GM21515 (cell line): ENCODE measurements around the gene XNDC1N.

Source experiments
- ATAC-seq: cut with Tn5 transposase; IDR thresholded peaks from one replicate; pipeline ENCODE4 v1.9.1; 2021; ENCODE audit not compliant: unreplicated experiment

Gene XNDC1N

GRCh38 chr11:71927820-71928736 lies at the start of gene XNDC1N:
XNDC1N (minus strand) TSS chr11:71928594; CDS start chr11:71923353, 5,241 bp downstream.
- ATAC-seq = peak; percentile 65

- no peak for ATAC-seq
Observed at GRCh38 chr11:71977743-71978418, 49.5 kb upstream of the XNDC1N start.

GRCh38 chr11:71977090-71977489 lies 48.7 kb upstream of the XNDC1N start:
- no peak for ATAC-seq

GRCh38 chr11:71976551-71976950 lies 48.2 kb upstream of the XNDC1N start:
- no peak for ATAC-seq

GRCh38 chr11:71971680-71972079 lies 43.3 kb upstream of the XNDC1N start:
- no peak for ATAC-seq

GRCh38 chr11:71964641-71965040 lies 36.2 kb upstream of the XNDC1N start:
- no peak for ATAC-seq

- no peak for ATAC-seq
Observed at GRCh38 chr11:71963468-71963867, 35.1 kb upstream of the XNDC1N start.

- peak; percentile 56 for ATAC-seq
Observed at GRCh38 chr11:71962428-71963038, 34.1 kb upstream of the XNDC1N start.

GRCh38 chr11:71955898-71956456 lies 27.6 kb upstream of the XNDC1N start:
- no peak for ATAC-seq

- ATAC-seq = no peak
Observed at GRCh38 chr11:71951741-71952310, 23.4 kb upstream of the XNDC1N start.

- ATAC-seq = no peak
Observed at GRCh38 chr11:71949034-71949433, 20.6 kb upstream of the XNDC1N start.

- ATAC-seq = no peak
Observed at GRCh38 chr11:71948314-71949027, 20.1 kb upstream of the XNDC1N start.

- no peak for ATAC-seq
Observed at GRCh38 chr11:71947498-71947897, 19.1 kb upstream of the XNDC1N start.

- ATAC-seq = no peak
Observed at GRCh38 chr11:71946144-71946571, 17.8 kb upstream of the XNDC1N start.

GRCh38 chr11:71940561-71941219 lies 12.3 kb upstream of the XNDC1N start:
- ATAC-seq = no peak

- no peak for ATAC-seq
Observed at GRCh38 chr11:71937826-71938225, 9.4 kb upstream of the XNDC1N start.

GRCh38 chr11:71936825-71937224 lies 8.4 kb upstream of the XNDC1N start:
- no peak for ATAC-seq

GRCh38 chr11:71935338-71935925 lies 7.0 kb upstream of the XNDC1N start:
- no peak for ATAC-seq

GRCh38 chr11:71934213-71934612 lies 5.8 kb upstream of the XNDC1N start:
- ATAC-seq = no peak
